OCI-LY7 (cell line): ENCODE results near the gene LITAFD.

Experiments used
- EZH2phosphoT487 ChIP-seq: fragments of 200-600 bp; sonication (generic); IDR thresholded peaks from 2 replicates; pipeline ENCODE4 v1.6.1; 2018; ENCODE audit warnings: low read depth, borderline replicate concordance, mild to moderate bottlenecking, mixed run types, antibody characterized with exemption, low read length, moderate library complexity, mixed read lengths
- TF ChIP-seq, protein P1 (sequence below): fragments of 200-600 bp; sonication (generic); conservative IDR thresholded peaks from 2 replicates; pipeline ENCODE4 v1.5.1; 2014; ENCODE audit warnings: mild to moderate bottlenecking, antibody characterized with exemption, low read length, moderate library complexity, mixed read lengths

GRCh38 chr16:8898660-8899318 lies 16.6 kb downstream of the LITAFD start:
- TF ChIP-seq, protein P1, sequence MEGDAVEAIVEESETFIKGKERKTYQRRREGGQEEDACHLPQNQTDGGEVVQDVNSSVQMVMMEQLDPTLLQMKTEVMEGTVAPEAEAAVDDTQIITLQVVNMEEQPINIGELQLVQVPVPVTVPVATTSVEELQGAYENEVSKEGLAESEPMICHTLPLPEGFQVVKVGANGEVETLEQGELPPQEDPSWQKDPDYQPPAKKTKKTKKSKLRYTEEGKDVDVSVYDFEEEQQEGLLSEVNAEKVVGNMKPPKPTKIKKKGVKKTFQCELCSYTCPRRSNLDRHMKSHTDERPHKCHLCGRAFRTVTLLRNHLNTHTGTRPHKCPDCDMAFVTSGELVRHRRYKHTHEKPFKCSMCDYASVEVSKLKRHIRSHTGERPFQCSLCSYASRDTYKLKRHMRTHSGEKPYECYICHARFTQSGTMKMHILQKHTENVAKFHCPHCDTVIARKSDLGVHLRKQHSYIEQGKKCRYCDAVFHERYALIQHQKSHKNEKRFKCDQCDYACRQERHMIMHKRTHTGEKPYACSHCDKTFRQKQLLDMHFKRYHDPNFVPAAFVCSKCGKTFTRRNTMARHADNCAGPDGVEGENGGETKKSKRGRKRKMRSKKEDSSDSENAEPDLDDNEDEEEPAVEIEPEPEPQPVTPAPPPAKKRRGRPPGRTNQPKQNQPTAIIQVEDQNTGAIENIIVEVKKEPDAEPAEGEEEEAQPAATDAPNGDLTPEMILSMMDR: no peak
- TF ChIP-seq EZH2phosphoT487: no peak
